ENCODE measurements around the gene ABCB11.

Gene ABCB11

GRCh38 chr2:169007941-169008340 lies 23.2 kb downstream of the ABCB11 start:
- DNase-seq (ENCODE audit: low read depth): no peak

- DNase-seq (ENCODE audit: low read depth): no peak
These were observed 23.8 kb downstream of the ABCB11 start for GRCh38 chr2:169007356-169007755.

GRCh38 chr2:169006665-169007064 lies 24.5 kb downstream of the ABCB11 start:
- DNase-seq (ENCODE audit: low read depth): no peak

- no peak for DNase-seq (ENCODE audit: low read depth)
These were observed 25.1 kb downstream of the ABCB11 start for GRCh38 chr2:169005994-169006393.

- DNase-seq (ENCODE audit: low read depth): no peak
These were observed 26.0 kb downstream of the ABCB11 start for GRCh38 chr2:169005080-169005598.

- DNase-seq (ENCODE audit: low read depth): no peak
These were observed 28.9 kb downstream of the ABCB11 start for GRCh38 chr2:169002161-169002738.

GRCh38 chr2:169001116-169001815 lies 29.9 kb downstream of the ABCB11 start:
- no peak for DNase-seq (ENCODE audit: low read depth)

GRCh38 chr2:168999668-169000213 lies 31.4 kb downstream of the ABCB11 start:
- no peak for DNase-seq (ENCODE audit: low read depth)

GRCh38 chr2:168998609-168999211 lies 32.4 kb downstream of the ABCB11 start:
- no peak for DNase-seq (ENCODE audit: low read depth)

- no peak for DNase-seq (ENCODE audit: low read depth)
These were observed 33.3 kb downstream of the ABCB11 start for GRCh38 chr2:168997794-168998193.

GRCh38 chr2:168997118-168997521 lies 34.0 kb downstream of the ABCB11 start:
- no peak for DNase-seq (ENCODE audit: low read depth)

- no peak for DNase-seq (ENCODE audit: low read depth)
These were observed 35.4 kb downstream of the ABCB11 start for GRCh38 chr2:168995744-168996143.

GRCh38 chr2:168993538-168993937 lies 37.6 kb downstream of the ABCB11 start:
- no peak for DNase-seq (ENCODE audit: low read depth)

GRCh38 chr2:168992591-168993349 lies 38.4 kb downstream of the ABCB11 start:
- DNase-seq (ENCODE audit: low read depth): no peak

- DNase-seq (ENCODE audit: low read depth): no peak
These were observed 39.1 kb downstream of the ABCB11 start for GRCh38 chr2:168992026-168992425.

GRCh38 chr2:168988755-168989154 lies 42.4 kb downstream of the ABCB11 start:
- no peak for DNase-seq (ENCODE audit: low read depth)

GRCh38 chr2:168986398-168986943 lies 44.7 kb downstream of the ABCB11 start:
- no peak for DNase-seq (ENCODE audit: low read depth)

GRCh38 chr2:168981651-168982050 lies 49.5 kb downstream of the ABCB11 start:
- DNase-seq (ENCODE audit: low read depth): no peak

GRCh38 chr2:168978461-168978861 lies 52.7 kb downstream of the ABCB11 start:
- no peak for DNase-seq (ENCODE audit: low read depth)

- DNase-seq (ENCODE audit: low read depth): no peak
These were observed 53.5 kb downstream of the ABCB11 start for GRCh38 chr2:168977608-168978007.

- DNase-seq (ENCODE audit: low read depth): no peak
These were observed 55.0 kb downstream of the ABCB11 start for GRCh38 chr2:168976034-168976654.
